Measurements from ENCODE around the gene TNFAIP8L3. TPM values are rescaled to one million over a fixed set of nuclear protein-coding genes. Genes with fewer than 3 reads are reported as not detected.

TNFAIP8L3 gene
- polyA plus RNA-seq, 1 experiment: 0.30 TPM

- TF ChIP-seq CTCF (IDR thresholded peaks at IDR 0.05; ENCODE audit: low read depth, low read length): no peak
- H3K27ac ChIP-seq (ENCODE audit: low read depth, low read length): no peak overlapping the region
- H3K27me3 ChIP-seq (ENCODE audit: control insufficient read depth, insufficient read depth, low read length): peaks cover 7% of the 10 kb centered on the region
- ChIA-PET CTCF (interaction anchor here (0.7 to 1.1 kb wide), 2 partner anchors 26 to 244 kb away, joined by 3 to 6 read pairs; no protein-coding TSS in a partner anchor), POLR2A (no interaction called here)
- no peak overlapping the region for H3K4me3 ChIP-seq (ENCODE audit: low read depth, low read length)
- H3K9me3 ChIP-seq (ENCODE audit: control insufficient read depth, insufficient read depth, low read length): no peaks in the 10 kb centered on the region
- no peak for DNase-seq (ENCODE audit: low read depth, low spot score)
Observed at GRCh38 chr15:51137024-51137423, 42.3 kb upstream of the TNFAIP8L3 start.

- ChIA-PET POLR2A (no interaction called here), CTCF (interaction anchor here (1.5 to 2.0 kb wide), 2 partner anchors 28 to 57 kb away, joined by 5 to 7 read pairs; no protein-coding TSS in a partner anchor)
- H3K27me3 ChIP-seq (ENCODE audit: control insufficient read depth, insufficient read depth, low read length): peaks cover 4% of the 10 kb centered on the region
- DNase-seq (ENCODE audit: low read depth, low spot score): no peak
- TF ChIP-seq CTCF (IDR thresholded peaks at IDR 0.05; ENCODE audit: low read depth, low read length): no peak
- H3K4me3 ChIP-seq (ENCODE audit: low read depth, low read length): no peak overlapping the region
- H3K27ac ChIP-seq (ENCODE audit: low read depth, low read length): no peak overlapping the region
- no peaks in the 10 kb centered on the region for H3K9me3 ChIP-seq (ENCODE audit: control insufficient read depth, insufficient read depth, low read length)
Observed at GRCh38 chr15:51135276-51135675, 40.6 kb upstream of the TNFAIP8L3 start.

GRCh38 chr15:51134416-51135199 lies 39.9 kb upstream of the TNFAIP8L3 start:
- H3K9me3 ChIP-seq (ENCODE audit: control insufficient read depth, insufficient read depth, low read length): no peaks in the 10 kb centered on the region
- H3K27ac ChIP-seq (ENCODE audit: low read depth, low read length): no peak overlapping the region
- H3K27me3 ChIP-seq (ENCODE audit: control insufficient read depth, insufficient read depth, low read length): peaks cover 4% of the 10 kb centered on the region
- H3K4me3 ChIP-seq (ENCODE audit: low read depth, low read length): no peak overlapping the region
- TF ChIP-seq CTCF (IDR thresholded peaks at IDR 0.05; ENCODE audit: low read depth, low read length): no peak
- ChIA-PET CTCF (interaction anchor here (1.5 to 3.1 kb wide), 4 partner anchors 28 to 58 kb away, joined by 5 to 34 read pairs (median 14); no protein-coding TSS in a partner anchor), POLR2A (no interaction called here)
- DNase-seq (ENCODE audit: low read depth, low spot score): no peak

GRCh38 chr15:51133140-51133765 lies 38.5 kb upstream of the TNFAIP8L3 start:
- DNase-seq (ENCODE audit: low read depth, low spot score): no peak
- peak overlapping the region; percentile 23 for H3K27ac ChIP-seq (ENCODE audit: low read depth, low read length)
- POLR2A ChIA-PET: interaction anchor here (1.2 kb wide), 1 partner anchor 8 kb away, joined by 4 read pairs; no protein-coding TSS in a partner anchor
- no peak for TF ChIP-seq CTCF (IDR thresholded peaks at IDR 0.05; ENCODE audit: low read depth, low read length)
- CTCF ChIA-PET: interaction anchor here (0.6 to 3.1 kb wide), 45 partner anchors 8 to 367 kb away, joined by 3 to 34 read pairs (median 4); partner anchors contain the start of gene TNFAIP8L3
- no peaks in the 10 kb centered on the region for H3K9me3 ChIP-seq (ENCODE audit: control insufficient read depth, insufficient read depth, low read length)
- no peak overlapping the region for H3K4me3 ChIP-seq (ENCODE audit: low read depth, low read length)
- H3K27me3 ChIP-seq (ENCODE audit: control insufficient read depth, insufficient read depth, low read length): peaks cover 2% of the 10 kb centered on the region
